ENCODE data around the gene RPH3AL.

DNA sequence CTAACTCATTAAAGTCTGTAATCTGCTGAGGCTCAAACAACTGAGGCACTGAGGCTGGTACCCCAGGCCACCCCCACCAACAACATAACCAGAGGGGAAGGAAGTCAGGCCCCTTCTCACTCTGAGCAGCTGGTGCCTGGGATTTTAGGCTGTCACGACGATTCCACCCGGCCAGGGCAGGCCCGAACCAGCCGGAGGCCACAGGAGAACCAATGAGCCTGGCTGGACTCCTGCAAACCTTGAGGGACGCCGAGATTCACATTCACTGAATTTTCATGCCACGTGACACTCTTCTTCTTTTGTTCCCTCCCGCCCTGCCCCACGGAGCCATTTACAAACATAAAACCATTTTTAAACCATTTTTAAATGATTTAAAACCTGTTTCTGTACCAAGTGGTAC lies 48.1 kb downstream of the RPH3AL start:
- TF ChIP-seq, protein P1, sequence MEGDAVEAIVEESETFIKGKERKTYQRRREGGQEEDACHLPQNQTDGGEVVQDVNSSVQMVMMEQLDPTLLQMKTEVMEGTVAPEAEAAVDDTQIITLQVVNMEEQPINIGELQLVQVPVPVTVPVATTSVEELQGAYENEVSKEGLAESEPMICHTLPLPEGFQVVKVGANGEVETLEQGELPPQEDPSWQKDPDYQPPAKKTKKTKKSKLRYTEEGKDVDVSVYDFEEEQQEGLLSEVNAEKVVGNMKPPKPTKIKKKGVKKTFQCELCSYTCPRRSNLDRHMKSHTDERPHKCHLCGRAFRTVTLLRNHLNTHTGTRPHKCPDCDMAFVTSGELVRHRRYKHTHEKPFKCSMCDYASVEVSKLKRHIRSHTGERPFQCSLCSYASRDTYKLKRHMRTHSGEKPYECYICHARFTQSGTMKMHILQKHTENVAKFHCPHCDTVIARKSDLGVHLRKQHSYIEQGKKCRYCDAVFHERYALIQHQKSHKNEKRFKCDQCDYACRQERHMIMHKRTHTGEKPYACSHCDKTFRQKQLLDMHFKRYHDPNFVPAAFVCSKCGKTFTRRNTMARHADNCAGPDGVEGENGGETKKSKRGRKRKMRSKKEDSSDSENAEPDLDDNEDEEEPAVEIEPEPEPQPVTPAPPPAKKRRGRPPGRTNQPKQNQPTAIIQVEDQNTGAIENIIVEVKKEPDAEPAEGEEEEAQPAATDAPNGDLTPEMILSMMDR (IDR thresholded peaks at IDR 0.05) = no peak
- TF ChIP-seq POLR2A (IDR thresholded peaks at IDR 0.05) = no peak

Data from Peyer's patch (tissue), 4 donors.